Osteoblast (primary cell): ENCODE measurements around the gene KIF7. TPM values are rescaled to one million over a fixed set of nuclear protein-coding genes. Genes with fewer than 3 reads are reported as not detected.

Experiments used
- DNase-seq: peaks from one replicate; pipeline ENCODE4 v3.0.0; 2011; ENCODE audit warnings: low spot score, mixed read lengths; ENCODE audit not compliant: insufficient read length; ENCODE audit errors: missing footprints
- H2AFZ ChIP-seq: 2 replicates; pipeline ENCODE4 v1.6.0; 2011; ENCODE audit warnings: mild to moderate bottlenecking, low read length
- H3K27ac ChIP-seq: 2 replicates; pipeline ENCODE4 v1.5.1; 2011; ENCODE audit warnings: mild to moderate bottlenecking, low read depth, low read length, moderate library complexity
- H3K27me3 ChIP-seq: 2 replicates; pipeline ENCODE4 v1.6.0; 2012; ENCODE audit warnings: mild to moderate bottlenecking, control low read depth, inconsistent platforms, low read length, moderate library complexity; ENCODE audit not compliant: insufficient read depth
- H3K36me3 ChIP-seq: 2 replicates; pipeline ENCODE4 v1.5.1; 2011; ENCODE audit warnings: mild to moderate bottlenecking, low read length, control low read depth, moderate library complexity; ENCODE audit not compliant: insufficient read depth
- H3K4me1 ChIP-seq: 2 replicates; pipeline ENCODE4 v1.5.1; 2011; ENCODE audit warnings: mild to moderate bottlenecking, low read length, control low read depth, moderate library complexity; ENCODE audit not compliant: insufficient read depth
- H3K4me2 ChIP-seq: 2 replicates; pipeline ENCODE4 v1.6.0; 2011; ENCODE audit warnings: mild to moderate bottlenecking, low read length; ENCODE audit not compliant: insufficient read depth
- H3K4me3 ChIP-seq: fragments of 200-600 bp; sonication (generic); 3 replicates; pipeline ENCODE4 v1.5.1; 2012; ENCODE audit warnings: mild to moderate bottlenecking, low read length, inconsistent platforms; ENCODE audit not compliant: insufficient read depth
- H3K79me2 ChIP-seq: 2 replicates; pipeline ENCODE4 v1.6.0; 2012; ENCODE audit warnings: mild to moderate bottlenecking, low read length, control low read depth, inconsistent platforms; ENCODE audit not compliant: insufficient read depth
- H3K9me3 ChIP-seq: 2 replicates; pipeline ENCODE4 v1.5.1; 2011; ENCODE audit warnings: low read depth, low read length, control low read depth
- H4K20me1 ChIP-seq: 2 replicates; pipeline ENCODE4 v1.6.0; 2012; ENCODE audit warnings: mild to moderate bottlenecking, low read length, control low read depth; ENCODE audit not compliant: insufficient read depth
- CTCF ChIP-seq: IDR thresholded peaks from 2 replicates; pipeline ENCODE4 v1.5.1; 2011; ENCODE audit warnings: mild to moderate bottlenecking, low read depth, low read length, moderate library complexity; ENCODE audit errors: extremely low read depth
- total RNA-seq: library from RNA; depleted of rRNA; stranded (reverse); fragments of >200 nt; gene quantifications from 2 replicates; pipeline ENCODE4 v1.2.3, GENCODE V29; 2012

Gene KIF7
- total RNA-seq, 1 donor = 12.3 TPM

GRCh38 chr15:89599021-89599420, 56.2 kb downstream of the KIF7 start:
- Histone ChIP-seq H3K4me1 (no peaks in the 10 kb centered on the region), H3K4me2 (no peak overlapping the region), H4K20me1 (no peaks in the 10 kb centered on the region), H3K9me3 (no peaks in the 10 kb centered on the region), H3K27me3 (no peaks in the 10 kb centered on the region), H3K79me2 (no peaks in the 10 kb centered on the region), H3K36me3 (peaks cover 12% of the 10 kb centered on the region), H3K27ac (no peak overlapping the region), H3K4me3 (no peak overlapping the region), H2AFZ (no peak overlapping the region)
- TF ChIP-seq CTCF = no peak
- no peak for DNase-seq

GRCh38 chr15:89593018-89593417, 62.2 kb downstream of the KIF7 start:
- H3K4me3 ChIP-seq = no peak overlapping the region
- H3K9me3 ChIP-seq = no peaks in the 10 kb centered on the region
- H3K27ac ChIP-seq = no peak overlapping the region
- no peak overlapping the region for H3K4me2 ChIP-seq
- no peaks in the 10 kb centered on the region for H4K20me1 ChIP-seq
- no peak overlapping the region for H2AFZ ChIP-seq
- peaks cover 5% of the 10 kb centered on the region for H3K4me1 ChIP-seq
- TF ChIP-seq CTCF = no peak
- no peaks in the 10 kb centered on the region for H3K27me3 ChIP-seq
- no peak for DNase-seq
- peaks cover 12% of the 10 kb centered on the region for H3K79me2 ChIP-seq
- H3K36me3 ChIP-seq = peaks cover 6% of the 10 kb centered on the region

GRCh38 chr15:89591834-89592233, 63.4 kb downstream of the KIF7 start:
- no peak overlapping the region for H3K4me3 ChIP-seq
- peak overlapping the region; percentile 15 for H3K4me2 ChIP-seq
- H4K20me1 ChIP-seq = no peaks in the 10 kb centered on the region
- peak overlapping the region; percentile 77 for H2AFZ ChIP-seq
- no peak for DNase-seq
- no peak for TF ChIP-seq CTCF
- no peaks in the 10 kb centered on the region for H3K9me3 ChIP-seq
- no peak overlapping the region for H3K27ac ChIP-seq
- peaks cover 6% of the 10 kb centered on the region for H3K36me3 ChIP-seq
- H3K79me2 ChIP-seq = peaks cover 12% of the 10 kb centered on the region
- H3K27me3 ChIP-seq = no peaks in the 10 kb centered on the region
- H3K4me1 ChIP-seq = peaks cover 6% of the 10 kb centered on the region

- peak overlapping the region; percentile 31 for H3K27ac ChIP-seq
- H3K36me3 ChIP-seq = peaks cover 7% of the 10 kb centered on the region
- H3K4me3 ChIP-seq = no peak overlapping the region
- H3K79me2 ChIP-seq = peaks cover 13% of the 10 kb centered on the region
- H3K27me3 ChIP-seq = no peaks in the 10 kb centered on the region
- peak; percentile 56 for DNase-seq
- H2AFZ ChIP-seq = peak overlapping the region; percentile 82
- TF ChIP-seq CTCF = no peak
- peak overlapping the region; percentile 34 for H3K4me2 ChIP-seq
- H4K20me1 ChIP-seq = no peaks in the 10 kb centered on the region
- H3K9me3 ChIP-seq = no peaks in the 10 kb centered on the region
- peaks cover 6% of the 10 kb centered on the region for H3K4me1 ChIP-seq
Observed at GRCh38 chr15:89587955-89588354, 67.3 kb downstream of the KIF7 start.
